Ramos (cell line): Measurements from ENCODE around the gene GTF2IRD1.
"Not testable (repeated sequence)": the region's sequence is repeated elsewhere in the genome, so short reads cannot be mapped to it uniquely, and the experiment has no call there.

Source experiments
- in situ Hi-C: fragments of 300-500 bp; cut with MboI; formaldehyde crosslinking; loops from one replicate; pipeline ENCODE4 v1.14.3; 2022; ENCODE audit warnings: low sequenced_read_pairs; ENCODE audit not compliant: unreplicated experiment

Gene GTF2IRD1

DNA sequence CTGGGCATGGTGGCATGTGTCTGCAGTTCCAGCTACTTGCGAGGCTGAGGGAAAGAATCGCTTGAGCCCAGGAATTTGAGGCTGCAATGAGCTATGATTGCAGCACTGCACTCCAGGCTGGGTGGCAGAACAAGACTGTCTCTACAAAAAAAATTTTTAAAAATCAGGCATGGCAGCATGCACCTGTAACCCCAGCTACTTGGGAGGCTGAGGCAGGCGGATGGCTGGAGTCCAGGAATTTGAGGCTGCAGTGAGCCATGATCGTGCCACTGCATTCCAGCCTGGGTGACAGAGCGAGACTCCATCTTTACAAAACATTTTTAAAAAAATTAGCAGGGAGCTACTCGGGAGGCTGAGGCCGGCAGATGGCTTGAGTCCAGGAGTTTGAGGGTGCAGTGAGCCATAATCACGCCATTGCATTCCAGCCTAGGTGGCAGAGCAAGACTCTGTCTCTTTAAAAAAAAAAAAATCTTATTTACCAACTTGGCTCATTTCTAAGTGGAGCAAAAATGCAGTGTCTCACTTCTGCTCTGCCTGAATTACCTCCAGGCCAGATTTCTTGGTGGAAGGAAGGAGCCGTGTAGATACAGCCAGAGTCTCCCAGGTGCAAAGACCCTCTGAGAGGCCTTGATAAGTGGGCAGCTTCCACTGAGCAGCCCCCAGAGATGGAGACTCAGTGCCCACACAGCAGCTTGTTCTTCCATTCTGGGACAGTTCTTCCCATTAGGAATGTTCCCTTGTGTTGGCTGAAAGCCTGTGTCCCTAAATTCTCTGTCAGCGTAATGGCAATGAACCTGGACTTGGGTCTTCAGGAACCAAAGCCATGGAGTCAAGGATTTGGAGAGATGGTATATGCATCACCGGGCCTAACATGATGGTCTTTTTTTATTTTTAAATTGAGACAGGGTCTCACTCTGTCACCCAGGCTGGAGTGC lies 30.0 kb downstream of the GTF2IRD1 start:
- in situ Hi-C loops, result loop anchor here (5.0 kb wide), 1 partner anchor 51 kb away; no protein-coding TSS in a partner anchor

DNA sequence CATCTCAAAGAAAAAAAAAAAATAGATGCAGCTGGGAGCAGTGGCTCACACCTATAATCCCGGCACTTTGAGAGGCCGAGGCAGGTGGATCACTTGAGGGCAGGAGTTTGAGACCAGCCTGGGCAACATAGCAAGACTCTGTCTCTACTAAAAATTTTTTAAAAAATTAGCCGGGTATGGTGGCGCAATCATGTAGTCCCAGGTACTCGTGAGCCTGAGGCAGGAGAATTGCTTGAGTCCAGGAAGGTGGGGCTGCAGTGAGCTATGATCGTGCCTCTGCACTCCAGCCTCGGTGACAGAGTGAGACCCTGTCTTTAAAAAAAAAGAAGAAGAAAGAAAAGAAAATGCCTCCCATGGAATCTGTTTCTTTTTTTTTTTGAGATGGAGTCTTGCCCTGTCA lies 31.9 kb downstream of the GTF2IRD1 start:
- in situ Hi-C loops, result no loop called here

DNA sequence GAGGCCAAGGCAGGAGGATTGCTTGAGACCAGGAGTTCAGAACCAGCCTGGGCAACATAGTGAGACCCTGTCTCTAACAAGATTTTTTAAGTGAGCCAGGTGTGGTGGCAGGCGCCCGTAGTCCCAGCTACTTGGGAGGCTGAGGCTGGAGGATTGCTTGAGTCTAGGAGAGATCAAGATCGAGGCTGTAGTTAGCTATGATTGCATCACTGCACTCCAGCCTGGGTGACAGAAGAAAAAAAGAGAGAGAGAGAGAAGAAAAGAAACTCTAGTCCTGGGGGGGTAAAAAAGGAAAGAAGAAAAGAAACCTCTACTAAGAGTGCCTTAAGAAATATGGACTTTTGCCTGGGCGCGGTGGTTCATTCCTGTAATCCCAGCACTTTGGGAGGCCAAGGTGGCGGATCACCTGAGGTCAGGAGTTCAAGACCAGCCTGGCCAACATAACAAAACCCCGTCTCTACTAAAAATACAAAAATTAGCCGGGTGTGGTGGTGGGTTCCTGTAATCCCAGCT lies 34.9 kb downstream of the GTF2IRD1 start:
- in situ Hi-C loops, result not testable (repeated sequence)

DNA sequence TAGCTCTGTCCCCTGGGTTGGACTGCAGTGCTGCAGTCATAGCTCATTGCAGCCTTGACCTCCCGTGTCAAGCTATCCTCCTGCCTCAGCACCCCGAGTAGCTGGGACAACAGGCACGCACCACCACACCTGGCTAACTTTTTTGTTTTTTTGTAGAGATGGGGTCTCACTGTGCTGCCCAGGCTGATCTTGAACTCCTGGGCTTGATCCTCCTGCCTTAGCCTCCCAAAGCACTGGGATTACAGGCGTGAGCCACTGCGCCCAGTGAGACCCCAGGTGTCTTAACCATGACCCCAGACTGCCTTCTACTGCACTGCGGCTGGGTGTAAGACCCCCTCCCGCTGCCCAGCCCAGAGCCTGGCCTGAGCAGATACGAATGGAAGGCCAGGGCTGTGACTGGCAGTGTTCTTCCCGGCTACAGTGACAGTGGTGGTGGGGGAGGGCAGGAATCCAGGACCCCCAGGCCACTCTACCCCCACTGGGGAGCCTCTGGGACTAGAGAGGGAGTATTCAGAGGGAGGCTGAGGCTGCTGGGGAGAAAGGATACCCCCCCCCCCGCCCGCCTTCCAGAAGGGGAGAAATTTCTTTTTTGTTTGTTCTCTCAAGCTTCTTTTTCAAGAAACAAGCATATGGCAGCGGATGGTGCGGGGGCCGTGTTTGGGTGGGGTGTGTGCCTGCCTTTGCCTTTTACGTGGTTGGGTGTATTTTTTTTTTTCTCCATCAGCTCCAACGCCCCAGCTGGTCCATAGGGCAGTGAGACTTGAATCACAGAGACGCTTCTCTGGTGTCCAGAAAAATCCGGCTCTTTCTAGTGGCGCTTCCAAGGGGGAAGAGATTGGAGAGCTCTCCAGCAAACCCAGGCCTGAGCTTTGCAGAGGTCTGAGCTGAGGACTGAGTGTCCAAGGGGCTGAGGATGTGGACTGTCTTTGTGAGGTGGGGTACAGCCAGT lies 36.6 kb downstream of the GTF2IRD1 start:
- in situ Hi-C loops, result no loop called here

GRCh38 chr7:74491490-74491889 lies 37.8 kb downstream of the GTF2IRD1 start:
- in situ Hi-C loops, result not testable (repeated sequence)

- in situ Hi-C loops, result no loop called here
Observed at GRCh38 chr7:74493295-74493694, 39.6 kb downstream of the GTF2IRD1 start.

- in situ Hi-C loops, result no loop called here
Observed at GRCh38 chr7:74494076-74494548, 40.4 kb downstream of the GTF2IRD1 start.

DNA sequence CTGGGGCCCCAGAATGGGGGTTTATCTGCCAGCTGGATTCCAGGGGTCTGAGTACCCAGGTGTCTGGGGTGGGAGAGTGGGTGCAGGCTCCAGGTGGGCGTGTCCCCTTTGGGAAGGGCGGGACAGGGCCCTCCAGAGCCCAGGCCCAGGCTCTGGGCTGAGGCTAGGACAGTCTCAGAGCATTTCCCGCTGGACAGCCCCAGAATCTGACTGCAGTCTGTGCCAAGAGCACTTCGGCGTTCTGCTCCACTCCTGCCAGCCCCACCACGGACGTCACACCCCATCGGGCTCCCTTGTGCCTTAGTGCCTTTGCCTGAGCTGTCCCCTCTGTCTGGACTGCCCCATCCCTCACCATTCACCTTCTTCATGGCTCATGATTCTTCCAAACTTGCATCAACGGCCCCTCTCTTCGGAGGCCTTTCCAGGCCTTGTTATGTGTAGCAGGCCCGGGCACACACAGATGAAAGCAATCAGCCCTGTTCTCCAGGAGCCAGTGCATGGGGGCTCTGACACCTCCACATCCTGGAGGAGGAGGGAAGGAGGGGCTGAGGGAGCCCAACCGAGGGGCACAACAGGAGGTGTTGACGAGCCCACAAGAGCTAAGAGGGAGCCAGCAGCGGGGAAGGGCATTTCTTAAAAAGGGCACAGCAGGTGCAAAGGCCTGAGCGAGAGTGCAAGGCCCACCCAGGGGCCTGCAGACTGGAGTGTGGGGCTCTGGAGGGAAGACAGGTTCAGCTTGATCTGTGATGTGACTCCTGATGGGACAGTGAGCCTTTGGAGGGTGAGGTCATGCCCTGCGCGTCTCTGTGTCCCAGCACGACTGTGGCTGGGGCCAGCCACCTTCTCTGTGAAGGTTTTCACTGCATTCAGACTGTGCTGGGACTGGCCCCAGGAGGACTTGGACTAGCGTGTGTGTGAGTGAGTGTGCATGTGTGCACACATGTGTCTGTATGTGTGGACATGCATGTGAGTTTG lies 41.7 kb downstream of the GTF2IRD1 start:
- in situ Hi-C loops, result no loop called here

DNA sequence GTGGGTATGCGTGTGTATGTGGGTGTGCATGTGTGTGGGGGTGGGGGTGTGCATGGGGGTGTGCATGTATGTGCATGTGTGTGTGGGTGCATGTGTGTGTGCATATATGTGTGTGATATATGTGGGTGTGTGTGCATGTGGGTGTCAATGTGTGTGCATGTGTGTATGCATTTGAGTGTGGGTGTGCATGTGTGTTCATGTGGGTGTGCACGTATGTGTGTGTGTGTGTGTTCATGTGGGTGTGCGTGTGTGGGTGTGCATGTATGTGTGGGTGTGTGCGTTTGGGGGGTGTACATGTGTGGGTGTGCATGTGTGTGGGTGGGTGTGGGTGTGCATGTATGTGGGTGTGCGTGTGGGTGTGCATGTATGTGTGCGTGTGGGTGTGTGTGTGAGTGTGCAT lies 42.6 kb downstream of the GTF2IRD1 start:
- in situ Hi-C loops, result no loop called here

DNA sequence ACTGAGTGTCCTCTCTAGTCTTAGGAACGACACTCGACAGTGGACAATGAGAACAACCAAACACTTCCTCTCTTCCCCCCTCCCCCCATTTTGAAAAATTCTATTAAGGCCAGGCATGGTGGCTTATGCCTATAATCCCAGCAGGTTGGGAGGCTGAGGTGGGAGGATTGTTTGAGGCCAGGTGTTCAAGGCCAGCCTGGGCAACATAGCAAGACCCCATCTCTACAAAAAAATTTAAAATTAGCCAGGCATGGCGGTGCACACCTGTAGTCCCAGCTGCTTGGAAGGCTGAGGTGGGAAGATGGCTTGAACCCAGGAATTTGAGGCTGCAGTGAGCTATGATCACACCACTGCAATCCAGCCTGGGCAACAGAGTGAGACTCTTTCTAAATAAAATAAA lies 43.1 kb downstream of the GTF2IRD1 start:
- in situ Hi-C loops, result not testable (repeated sequence)

DNA sequence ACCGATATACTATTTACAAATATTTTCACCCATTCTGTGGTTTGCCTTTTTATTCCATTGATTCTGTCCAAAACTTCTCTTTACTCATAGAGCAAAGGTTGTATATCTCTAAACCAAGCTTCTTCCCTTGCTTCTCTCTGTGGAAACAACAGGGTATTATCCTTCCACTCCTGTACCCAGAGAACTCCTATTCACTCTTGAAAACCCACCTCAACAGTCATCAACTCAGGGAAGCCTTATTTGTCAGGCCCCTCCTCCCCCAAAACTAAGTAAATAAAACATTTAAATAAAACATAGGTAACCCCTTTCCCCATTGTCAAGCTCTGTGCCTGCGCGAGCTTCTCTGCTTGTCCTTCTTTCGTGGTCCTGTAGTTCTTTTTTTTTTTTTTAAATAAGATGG lies 44.6 kb downstream of the GTF2IRD1 start:
- in situ Hi-C loops, result no loop called here

DNA sequence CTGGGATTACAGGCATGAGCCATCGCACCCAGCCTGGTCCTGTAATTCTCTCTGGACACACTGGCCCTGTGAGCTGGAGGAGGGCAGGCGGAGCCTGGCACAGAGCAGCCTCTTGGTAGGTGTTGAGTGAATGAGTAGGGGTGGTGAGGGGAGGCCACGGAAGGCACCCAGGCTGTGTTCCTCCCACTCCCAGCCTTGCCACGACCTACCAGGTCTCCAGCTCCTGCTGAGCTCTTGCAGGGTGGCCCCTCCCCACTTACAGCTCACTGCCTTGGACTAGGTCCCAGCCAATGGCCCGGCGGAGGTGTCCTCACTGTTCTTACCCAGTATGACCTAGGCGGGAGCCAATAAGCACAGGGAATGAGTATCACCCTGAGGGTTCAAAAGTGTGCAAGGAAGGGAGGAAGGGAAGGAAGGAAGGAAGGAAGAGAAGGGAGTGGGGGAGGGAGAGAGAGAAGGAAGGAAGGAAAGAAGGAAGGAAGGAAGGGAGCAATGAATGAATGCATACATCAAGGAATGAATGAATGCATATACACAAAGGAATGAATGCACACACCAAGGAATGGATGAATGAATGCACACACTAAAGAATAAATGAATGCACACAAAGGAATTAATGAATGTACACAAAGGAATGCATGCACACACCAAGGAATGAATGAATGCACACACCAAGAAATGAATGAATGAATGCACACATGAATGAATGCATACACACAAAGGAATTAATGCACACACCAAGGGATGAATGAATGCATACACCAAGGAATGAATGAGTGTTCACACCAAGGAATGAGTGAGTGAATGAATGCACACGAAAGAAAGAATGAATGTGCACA lies 45.5 kb downstream of the GTF2IRD1 start:
- in situ Hi-C loops, result no loop called here

GRCh38 chr7:74499835-74500388 lies 46.2 kb downstream of the GTF2IRD1 start:
- in situ Hi-C loops, result no loop called here

- in situ Hi-C loops, result no loop called here
Observed at GRCh38 chr7:74501298-74501697, 47.6 kb downstream of the GTF2IRD1 start.

DNA sequence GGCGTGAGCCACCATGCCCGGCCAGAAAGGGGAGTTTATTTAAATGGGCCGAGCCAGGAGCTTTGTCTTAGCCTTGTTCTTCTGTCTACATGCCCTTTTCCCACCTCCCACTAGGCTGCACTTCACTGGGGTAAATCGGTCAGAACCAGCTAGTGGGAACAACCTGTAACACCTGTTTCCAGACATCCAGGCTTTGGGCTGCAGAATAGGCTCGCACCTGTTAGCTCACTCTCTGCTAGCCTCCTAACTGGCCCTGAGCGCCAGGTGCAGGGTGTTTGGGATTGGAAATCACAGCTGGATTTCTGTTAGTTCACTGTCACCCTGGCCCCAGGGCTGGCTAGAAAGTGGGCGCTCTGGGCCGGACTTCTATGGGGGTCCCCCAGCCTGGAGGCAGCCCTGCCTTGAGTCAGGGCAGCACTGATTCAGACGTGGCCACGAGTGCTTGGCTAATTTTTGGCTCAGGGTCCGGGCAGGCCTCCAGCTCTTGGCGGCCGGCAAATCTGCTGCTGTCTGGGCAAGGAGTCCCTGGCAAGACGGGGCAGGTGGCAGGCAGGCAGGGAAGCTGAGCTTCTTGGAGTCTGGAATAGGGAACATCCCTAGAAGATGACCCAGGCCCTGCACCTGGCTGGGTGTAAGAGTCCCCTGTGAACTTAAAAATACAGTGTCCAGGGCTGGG lies 48.6 kb downstream of the GTF2IRD1 start:
- in situ Hi-C loops, result no loop called here

DNA sequence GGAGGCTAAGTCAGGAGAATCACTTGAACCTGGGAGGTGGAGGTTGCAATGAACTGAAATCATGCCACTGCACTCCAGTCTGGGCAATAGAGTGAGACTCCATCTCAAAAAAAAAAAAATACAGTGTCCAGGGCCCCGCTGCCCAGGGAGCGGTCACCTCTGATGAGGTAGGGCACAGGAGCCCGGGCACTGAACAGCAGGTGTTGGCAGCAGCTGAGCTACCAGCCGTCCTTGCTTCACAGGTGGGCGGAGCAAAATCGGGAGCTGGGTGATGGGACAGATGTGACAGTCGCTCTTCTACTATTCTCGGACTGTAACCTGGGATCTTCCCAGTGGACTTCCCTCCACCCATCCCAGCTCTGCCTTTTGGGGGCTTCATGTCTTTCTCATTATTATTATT lies 49.4 kb downstream of the GTF2IRD1 start:
- in situ Hi-C loops, result no loop called here

DNA sequence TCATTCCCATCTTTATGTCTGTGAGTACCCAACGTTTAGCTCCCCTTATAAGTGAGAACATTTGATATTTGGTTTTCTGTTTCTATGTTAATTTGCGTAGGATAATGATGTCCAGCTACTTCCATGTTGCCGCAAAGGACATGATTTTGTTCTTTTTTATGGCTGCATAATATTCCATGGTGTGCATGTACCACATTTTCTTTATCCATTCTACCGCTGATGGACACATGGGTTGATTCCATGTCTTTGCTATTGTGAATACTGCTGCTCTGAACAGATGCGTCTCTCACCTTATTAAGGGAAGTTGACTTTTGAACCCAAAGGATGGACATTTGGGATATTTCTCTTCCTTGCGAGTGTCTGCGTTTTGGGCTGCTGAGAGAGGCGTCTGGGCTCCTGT lies 50.2 kb downstream of the GTF2IRD1 start:
- in situ Hi-C loops, result no loop called here
